GM12874 (cell line): ENCODE measurements around the gene GBP1.

ENCODE experiments used
- CTCF ChIP-seq: IDR thresholded peaks from 2 replicates; pipeline ENCODE4 v1.5.1; 2011; ENCODE audit warnings: low read depth, mild to moderate bottlenecking, control low read depth, low read length, moderate library complexity; ENCODE audit not compliant: insufficient read depth

The GBP1 gene

GRCh38 chr1:89098857-89099256 lies 33.8 kb upstream of the GBP1 start:
- TF ChIP-seq CTCF: no peak

GRCh38 chr1:89095737-89096136 lies 30.7 kb upstream of the GBP1 start:
- no peak for TF ChIP-seq CTCF

GRCh38 chr1:89089962-89090361 lies 25.0 kb upstream of the GBP1 start:
- TF ChIP-seq CTCF: no peak

- no peak for TF ChIP-seq CTCF
Observed at GRCh38 chr1:89088572-89088971, 23.6 kb upstream of the GBP1 start.

- no peak for TF ChIP-seq CTCF
Observed at GRCh38 chr1:89087241-89087640, 22.2 kb upstream of the GBP1 start.

- peak; percentile 47; the same call in 1 of the 2 replicates for TF ChIP-seq CTCF
Observed at GRCh38 chr1:89085781-89086180, 20.8 kb upstream of the GBP1 start.

GRCh38 chr1:89081005-89081404 lies 16.0 kb upstream of the GBP1 start:
- no peak for TF ChIP-seq CTCF

GRCh38 chr1:89070509-89070908 lies 5.5 kb upstream of the GBP1 start:
- TF ChIP-seq CTCF: no peak
